Measurements from ENCODE around the gene COL2A1.

Gene COL2A1

GRCh38 chr12:48015954-48016353 is 11.7 kb upstream of the COL2A1 start:
- no peaks in the 10 kb centered on the region for H4K20me1 ChIP-seq (ENCODE audit: insufficient read depth, low read length)
- H3K9me3 ChIP-seq (ENCODE audit: insufficient read depth, low read length): no peaks in the 10 kb centered on the region
- no peak overlapping the region for H2AFZ ChIP-seq (ENCODE audit: low read depth, low read length)
- H3K4me3 ChIP-seq (ENCODE audit: low read length): no peak overlapping the region
- H3K4me2 ChIP-seq (ENCODE audit: low read length): no peak overlapping the region
- H3K79me2 ChIP-seq (ENCODE audit: low read length): no peaks in the 10 kb centered on the region
- no peak overlapping the region for H3K9ac ChIP-seq (ENCODE audit: low read length)
- H3K36me3 ChIP-seq (replicated peaks; ENCODE audit: low read depth, low read length): no peaks in the 10 kb centered on the region
- H3K27ac ChIP-seq (ENCODE audit: low read length): no peak overlapping the region
- TF ChIP-seq, protein P1, sequence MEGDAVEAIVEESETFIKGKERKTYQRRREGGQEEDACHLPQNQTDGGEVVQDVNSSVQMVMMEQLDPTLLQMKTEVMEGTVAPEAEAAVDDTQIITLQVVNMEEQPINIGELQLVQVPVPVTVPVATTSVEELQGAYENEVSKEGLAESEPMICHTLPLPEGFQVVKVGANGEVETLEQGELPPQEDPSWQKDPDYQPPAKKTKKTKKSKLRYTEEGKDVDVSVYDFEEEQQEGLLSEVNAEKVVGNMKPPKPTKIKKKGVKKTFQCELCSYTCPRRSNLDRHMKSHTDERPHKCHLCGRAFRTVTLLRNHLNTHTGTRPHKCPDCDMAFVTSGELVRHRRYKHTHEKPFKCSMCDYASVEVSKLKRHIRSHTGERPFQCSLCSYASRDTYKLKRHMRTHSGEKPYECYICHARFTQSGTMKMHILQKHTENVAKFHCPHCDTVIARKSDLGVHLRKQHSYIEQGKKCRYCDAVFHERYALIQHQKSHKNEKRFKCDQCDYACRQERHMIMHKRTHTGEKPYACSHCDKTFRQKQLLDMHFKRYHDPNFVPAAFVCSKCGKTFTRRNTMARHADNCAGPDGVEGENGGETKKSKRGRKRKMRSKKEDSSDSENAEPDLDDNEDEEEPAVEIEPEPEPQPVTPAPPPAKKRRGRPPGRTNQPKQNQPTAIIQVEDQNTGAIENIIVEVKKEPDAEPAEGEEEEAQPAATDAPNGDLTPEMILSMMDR (IDR thresholded peaks at IDR 0.05; ENCODE audit: low read depth, low read length): no peak
- TF ChIP-seq EZH2phosphoT487 (IDR thresholded peaks at IDR 0.05; ENCODE audit: low read depth): no peak
- peaks cover 48% of the 10 kb centered on the region for H3K27me3 ChIP-seq (ENCODE audit: low read depth, low read length)
- no peaks in the 10 kb centered on the region for H3K4me1 ChIP-seq (ENCODE audit: low read length)

DNA sequence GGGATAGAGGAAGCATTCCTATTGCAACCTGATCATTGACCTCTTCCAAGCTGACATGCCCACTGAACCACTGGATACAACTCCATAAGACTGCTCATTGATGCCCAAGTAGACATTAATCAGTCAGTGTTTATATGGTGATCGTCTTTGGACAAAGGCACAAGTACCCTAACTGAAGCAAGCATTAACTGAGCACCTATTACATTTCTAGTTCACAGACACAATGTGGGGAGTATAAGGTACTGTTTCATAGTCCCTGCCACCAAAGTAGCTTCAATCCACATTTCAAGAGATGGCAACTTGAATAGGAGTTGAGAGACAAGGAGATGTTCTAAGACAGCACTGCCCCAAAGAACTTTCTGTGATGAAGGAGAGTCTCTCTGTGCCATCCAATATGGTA is 10.9 kb upstream of the COL2A1 start:
- H3K4me1 ChIP-seq (ENCODE audit: low read length): no peaks in the 10 kb centered on the region
- TF ChIP-seq, protein P1 (IDR thresholded peaks at IDR 0.05; ENCODE audit: low read depth, low read length): no peak
- no peak for TF ChIP-seq EZH2phosphoT487 (IDR thresholded peaks at IDR 0.05; ENCODE audit: low read depth)
- peaks cover 48% of the 10 kb centered on the region for H3K27me3 ChIP-seq (ENCODE audit: low read depth, low read length)
- no peaks in the 10 kb centered on the region for H3K36me3 ChIP-seq (replicated peaks; ENCODE audit: low read depth, low read length)
- no peaks in the 10 kb centered on the region for H3K9me3 ChIP-seq (ENCODE audit: insufficient read depth, low read length)
- no peaks in the 10 kb centered on the region for H3K79me2 ChIP-seq (ENCODE audit: low read length)
- no peak overlapping the region for H3K9ac ChIP-seq (ENCODE audit: low read length)
- no peak overlapping the region for H3K27ac ChIP-seq (ENCODE audit: low read length)
- H3K4me2 ChIP-seq (ENCODE audit: low read length): no peak overlapping the region
- no peaks in the 10 kb centered on the region for H4K20me1 ChIP-seq (ENCODE audit: insufficient read depth, low read length)
- no peak overlapping the region for H2AFZ ChIP-seq (ENCODE audit: low read depth, low read length)
- H3K4me3 ChIP-seq (ENCODE audit: low read length): no peak overlapping the region

DNA sequence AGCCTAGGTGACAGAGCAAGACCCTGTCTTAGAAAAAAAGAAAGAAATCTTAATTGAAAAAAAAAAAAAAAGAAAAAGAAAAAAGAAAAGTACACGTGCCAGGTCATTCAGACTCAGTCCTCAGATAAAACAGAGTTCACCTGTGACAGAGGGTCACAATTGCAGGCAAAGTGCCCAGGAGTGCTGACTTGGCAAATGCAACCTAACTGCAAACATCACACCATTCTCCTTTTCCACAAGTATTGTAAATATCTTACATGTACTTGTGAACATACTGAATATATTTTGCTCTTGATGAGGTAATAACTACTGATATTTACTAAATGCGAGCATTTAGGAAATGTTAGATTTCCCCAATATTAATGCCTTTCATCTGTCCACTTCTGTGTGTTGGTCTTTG is 9.0 kb upstream of the COL2A1 start:
- Histone ChIP-seq H3K36me3 (replicated peaks; ENCODE audit: low read depth, low read length) (no peaks in the 10 kb centered on the region), H3K27me3 (ENCODE audit: low read depth, low read length) (peaks cover 42% of the 10 kb centered on the region)

DNA sequence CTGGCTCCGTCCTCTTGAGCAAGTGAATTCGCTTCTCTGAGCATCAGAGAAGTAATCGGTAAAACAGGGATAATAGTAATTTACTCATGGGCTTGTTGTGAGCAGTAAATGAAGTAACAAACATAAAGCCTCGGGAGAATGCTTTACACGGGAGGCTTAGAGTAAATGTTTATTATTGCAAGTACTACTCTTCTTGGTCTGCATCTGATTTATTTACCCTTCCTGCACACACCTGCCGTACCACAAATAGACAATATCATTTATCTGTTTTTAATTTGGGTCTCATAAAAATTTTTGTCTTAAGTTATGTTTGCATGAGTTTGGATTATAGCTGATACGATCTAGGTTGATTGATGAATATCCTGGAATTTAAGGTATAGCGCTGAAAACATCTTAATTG is 7.8 kb upstream of the COL2A1 start:
- no peak for TF ChIP-seq EZH2phosphoT487 (IDR thresholded peaks at IDR 0.05; ENCODE audit: low read depth)
- TF ChIP-seq, protein P1 (IDR thresholded peaks at IDR 0.05; ENCODE audit: low read depth, low read length): no peak
- Histone ChIP-seq H3K9me3 (ENCODE audit: insufficient read depth, low read length) (no peaks in the 10 kb centered on the region), H3K27me3 (ENCODE audit: low read depth, low read length) (peaks cover 37% of the 10 kb centered on the region), H3K4me3 (ENCODE audit: low read length) (no peak overlapping the region), H3K79me2 (ENCODE audit: low read length) (no peaks in the 10 kb centered on the region), H3K4me1 (ENCODE audit: low read length) (no peaks in the 10 kb centered on the region), H2AFZ (ENCODE audit: low read depth, low read length) (no peak overlapping the region), H3K36me3 (replicated peaks; ENCODE audit: low read depth, low read length) (no peaks in the 10 kb centered on the region), H3K27ac (ENCODE audit: low read length) (no peak overlapping the region), H4K20me1 (ENCODE audit: insufficient read depth, low read length) (no peaks in the 10 kb centered on the region), H3K9ac (ENCODE audit: low read length) (no peak overlapping the region), H3K4me2 (ENCODE audit: low read length) (no peak overlapping the region)

More for the DNA sequence above, 9.0 kb upstream of the COL2A1 start:
- Histone ChIP-seq H3K4me2 (ENCODE audit: low read length) (no peak overlapping the region), H2AFZ (ENCODE audit: low read depth, low read length) (no peak overlapping the region), H3K9ac (ENCODE audit: low read length) (no peak overlapping the region), H3K9me3 (ENCODE audit: insufficient read depth, low read length) (no peaks in the 10 kb centered on the region), H3K4me3 (ENCODE audit: low read length) (no peak overlapping the region), H4K20me1 (ENCODE audit: insufficient read depth, low read length) (no peaks in the 10 kb centered on the region), H3K27ac (ENCODE audit: low read length) (no peak overlapping the region), H3K79me2 (ENCODE audit: low read length) (no peaks in the 10 kb centered on the region), H3K4me1 (ENCODE audit: low read length) (no peaks in the 10 kb centered on the region)
- TF ChIP-seq, protein P1 (IDR thresholded peaks at IDR 0.05; ENCODE audit: low read depth, low read length): no peak
- no peak for TF ChIP-seq EZH2phosphoT487 (IDR thresholded peaks at IDR 0.05; ENCODE audit: low read depth)
